Activated CD8-positive, alpha-beta memory T cell treated with anti-CD3 and anti-CD28 coated beads, Interleukin-2, amount 10 ng/mL, durations not matched to agents 7 days and 5 days (primary cell): Measurements from ENCODE around the gene C16orf89. TPM values are rescaled to one million over a fixed set of nuclear protein-coding genes. Genes with fewer than 3 reads are reported as not detected.
"Not testable (repeated sequence)": the region's sequence is repeated elsewhere in the genome, so short reads cannot be mapped to it uniquely, and the experiment has no call there.

Experiments
- ATAC-seq: fragments of 150-1000 bp; cut with Tn5 transposase; one replicate; pipeline ENCODE4 v1.10.0; 2021; ENCODE audit warnings: moderate library complexity
- CTCF ChIA-PET: fragments of 350-600 bp; sonication (Branson Sonifier 250); formaldehyde crosslinking; loops from one replicate; lab custom pipeline; 2021; ENCODE audit warnings: antibody characterized with exemption; lab: Charles Lee
- DNase-seq: peaks from one replicate; pipeline ENCODE4 v3.0.0-alpha.2; 2020
- H3K27ac Mint-ChIP-seq: one replicate; pipeline ENCODE4 v1.8.0; 2021; ENCODE audit warnings: mild to moderate bottlenecking, mixed read lengths
- H3K27me3 Mint-ChIP-seq: one replicate; pipeline ENCODE4 v1.8.0; 2021; ENCODE audit warnings: mixed read lengths
- H3K36me3 Mint-ChIP-seq: one replicate; pipeline ENCODE4 v1.8.0; 2021; ENCODE audit warnings: mild to moderate bottlenecking, mixed read lengths
- H3K4me1 Mint-ChIP-seq: one replicate; pipeline ENCODE4 v1.8.0; 2021; ENCODE audit warnings: mixed read lengths
- H3K4me3 Mint-ChIP-seq: one replicate; pipeline ENCODE4 v1.8.0; 2021; ENCODE audit warnings: mild to moderate bottlenecking, moderate library complexity, mixed read lengths
- H3K9me3 Mint-ChIP-seq: one replicate; pipeline ENCODE4 v1.8.0; 2022; ENCODE audit warnings: low read depth, mixed read lengths
- total RNA-seq, 2 experiments: library from RNA; stranded (reverse); gene quantifications; one replicate each; pipeline ENCODE4 v1.2.3, GENCODE V29; 2021

C16orf89 gene
- total RNA-seq, 2 experiments from 2014 or later: not detected

DNA sequence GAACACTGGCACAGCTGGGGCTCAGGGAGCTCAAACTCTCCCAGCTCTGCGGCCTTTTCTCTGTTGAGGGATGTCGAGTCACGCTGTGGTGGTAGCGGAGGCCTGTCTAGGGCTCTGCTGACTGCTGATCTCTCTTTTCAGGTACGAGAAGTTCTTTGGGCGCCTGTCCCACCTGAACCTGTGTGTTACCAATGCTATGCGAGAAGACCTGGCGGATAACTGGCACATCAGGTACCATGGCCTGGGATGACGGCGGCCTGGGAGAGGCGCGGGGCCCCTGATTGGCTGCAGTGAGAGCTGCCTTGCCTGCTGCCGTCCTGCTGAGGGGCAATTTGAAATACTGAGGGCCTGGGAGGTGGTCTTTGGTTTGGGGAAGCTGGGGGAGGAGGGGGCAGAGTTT is 11.5 kb upstream of the C16orf89 start:
- no peaks in the 10 kb centered on the region for H3K27me3 Mint-ChIP-seq
- CTCF ChIA-PET: interaction anchor here (0.7 to 2.4 kb wide), 2 partner anchors 15 to 371 kb away, joined by 3 to 8 read pairs; no protein-coding TSS in a partner anchor
- H3K27ac Mint-ChIP-seq: no peak overlapping the region
- ATAC-seq: no peak
- peaks cover 21% of the 10 kb centered on the region for H3K36me3 Mint-ChIP-seq
- H3K9me3 Mint-ChIP-seq: no peaks in the 10 kb centered on the region
- no peak overlapping the region for H3K4me3 Mint-ChIP-seq
- DNase-seq: no peak
- peaks cover 23% of the 10 kb centered on the region for H3K4me1 Mint-ChIP-seq

GRCh38 chr16:5075637-5076036 is 9.9 kb upstream of the C16orf89 start:
- H3K27ac Mint-ChIP-seq: no peak overlapping the region
- no peak for ATAC-seq
- H3K9me3 Mint-ChIP-seq: peaks cover 3% of the 10 kb centered on the region
- no peaks in the 10 kb centered on the region for H3K27me3 Mint-ChIP-seq
- no peak overlapping the region for H3K4me3 Mint-ChIP-seq
- CTCF ChIA-PET: interaction anchor here (1.2 to 2.4 kb wide), 3 partner anchors 9 to 19 kb away, joined by 4 to 8 read pairs (median 7); no protein-coding TSS in a partner anchor
- no peak for DNase-seq
- H3K4me1 Mint-ChIP-seq: peaks cover 28% of the 10 kb centered on the region
- peaks cover 21% of the 10 kb centered on the region for H3K36me3 Mint-ChIP-seq

DNA sequence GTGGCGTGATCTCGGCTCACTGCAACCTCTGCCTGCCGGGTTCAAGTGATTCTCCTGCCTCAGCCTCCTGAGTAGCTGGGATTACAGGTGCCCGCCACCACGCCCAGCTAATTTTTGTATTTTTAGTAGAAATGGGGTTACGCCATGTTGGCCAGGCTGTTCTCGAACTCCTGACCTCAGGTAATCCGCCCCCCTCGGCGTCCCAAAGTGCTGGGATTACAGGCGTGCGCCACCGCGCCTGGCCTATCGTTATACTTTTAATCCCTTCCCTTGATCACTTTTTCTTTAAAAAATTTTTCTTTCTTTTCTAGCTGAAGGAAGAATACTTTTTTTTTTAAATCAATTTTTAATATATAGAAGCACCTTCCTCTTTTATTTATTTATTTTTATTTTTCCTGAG is 8.0 kb upstream of the C16orf89 start:
- H3K27me3 Mint-ChIP-seq, H3K4me3 Mint-ChIP-seq, DNase-seq, H3K27ac Mint-ChIP-seq, ATAC-seq, H3K9me3 Mint-ChIP-seq: not testable (repeated sequence)
- CTCF ChIA-PET: interaction anchor here (0.6 to 2.1 kb wide), 3 partner anchors 11 to 20 kb away, joined by 3 to 7 read pairs (median 4); no protein-coding TSS in a partner anchor
- H3K36me3 Mint-ChIP-seq: peaks cover 20% of the 10 kb centered on the region
- H3K4me1 Mint-ChIP-seq: peaks cover 28% of the 10 kb centered on the region

DNA sequence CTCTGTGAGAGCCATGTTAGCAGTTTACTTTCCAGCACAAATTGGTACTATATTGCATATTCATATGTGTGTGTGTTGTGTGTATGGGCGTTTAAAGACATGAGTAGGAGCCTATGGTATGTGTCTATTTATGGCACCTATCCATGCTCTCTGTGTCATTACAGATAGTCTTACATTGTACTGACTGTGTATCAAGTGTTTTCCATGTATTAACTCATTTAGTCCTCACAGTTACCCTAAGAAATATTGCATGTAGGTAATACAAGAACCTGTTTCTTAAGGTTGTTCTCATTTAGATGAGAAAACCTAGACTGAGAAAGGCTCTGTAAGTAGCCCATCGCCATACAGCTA is 7.5 kb upstream of the C16orf89 start:
- H3K27me3 Mint-ChIP-seq: no peaks in the 10 kb centered on the region
- no peak for ATAC-seq
- CTCF ChIA-PET: interaction anchor here (0.6 to 2.3 kb wide), 3 partner anchors 11 to 19 kb away, joined by 3 to 8 read pairs (median 7); no protein-coding TSS in a partner anchor
- H3K4me1 Mint-ChIP-seq: peaks cover 28% of the 10 kb centered on the region
- H3K4me3 Mint-ChIP-seq: peak overlapping the region; percentile 98
- peak overlapping the region; percentile 24 for H3K27ac Mint-ChIP-seq
- DNase-seq: no peak
- H3K9me3 Mint-ChIP-seq: peaks cover 3% of the 10 kb centered on the region
- peaks cover 20% of the 10 kb centered on the region for H3K36me3 Mint-ChIP-seq

DNA sequence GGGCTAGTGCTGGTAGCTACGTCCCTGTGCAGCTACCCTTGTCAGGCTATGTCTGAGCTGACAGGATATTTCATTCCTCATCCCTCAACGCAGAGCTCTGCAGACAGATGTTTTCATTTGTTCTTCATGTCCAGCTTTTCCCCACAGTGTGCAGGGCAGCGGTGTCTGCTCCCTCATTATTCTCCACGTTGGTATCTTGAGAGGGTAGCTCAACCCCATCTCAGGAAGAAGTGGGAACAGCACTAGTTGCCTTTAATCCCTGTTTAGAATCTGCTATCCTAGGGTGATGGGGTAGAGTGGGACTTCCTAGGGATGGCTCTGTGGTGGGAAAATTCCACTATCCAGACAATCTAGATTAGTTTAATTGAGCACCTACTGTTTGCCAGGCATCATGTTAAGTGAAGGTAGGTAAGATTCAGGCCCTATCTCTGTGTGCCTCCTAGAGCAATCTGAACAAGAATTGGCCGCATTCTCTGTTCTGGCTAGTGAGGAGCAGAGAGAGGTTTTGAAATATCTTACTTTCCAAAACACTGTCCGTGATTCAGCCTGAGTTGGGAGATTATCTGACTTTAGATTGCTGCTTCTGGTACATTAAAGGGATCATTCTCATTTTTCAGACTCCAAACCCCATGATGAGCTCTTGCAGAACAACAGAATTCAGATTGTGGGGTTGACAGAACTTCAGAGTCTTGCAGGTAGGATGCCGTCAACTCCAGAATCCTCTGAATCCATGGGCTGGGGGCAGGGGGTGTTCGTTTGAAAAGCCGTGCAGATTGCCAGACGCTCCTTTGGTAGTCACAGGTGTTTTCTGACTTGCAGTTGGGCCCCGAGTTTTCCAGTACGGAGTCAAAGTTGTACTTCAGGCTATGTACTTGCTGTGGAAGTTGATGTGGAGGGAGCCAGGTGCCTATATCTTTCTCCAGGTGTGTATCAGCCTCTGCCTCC is 6.8 kb upstream of the C16orf89 start:
- CTCF ChIA-PET: interaction anchor here (1.0 to 3.1 kb wide), 6 partner anchors 9 to 116 kb away, joined by 3 to 9 read pairs (median 6); no protein-coding TSS in a partner anchor
- H3K4me3 Mint-ChIP-seq: peak overlapping the region; percentile 98
- H3K27ac Mint-ChIP-seq: peak overlapping the region; percentile 96
- peaks cover 3% of the 10 kb centered on the region for H3K9me3 Mint-ChIP-seq
- H3K36me3 Mint-ChIP-seq: peaks cover 20% of the 10 kb centered on the region
- ATAC-seq: no peak
- H3K27me3 Mint-ChIP-seq: no peaks in the 10 kb centered on the region
- no peak for DNase-seq
- peaks cover 28% of the 10 kb centered on the region for H3K4me1 Mint-ChIP-seq

GRCh38 chr16:5071681-5072333 is 6.1 kb upstream of the C16orf89 start, which contains the start of gene ALG1:
ALG1 (plus strand) TSS chr16:5071843; CDS start chr16:5071850, 7 bp downstream.
- Mint-ChIP-seq H3K36me3 (peaks cover 20% of the 10 kb centered on the region), H3K4me3 (peak within 1 kb of the TSS; percentile 98), H3K27ac (peak within 1 kb of the TSS; percentile 96), H3K27me3 (no peaks in the 10 kb centered on the region), H3K4me1 (peaks cover 28% of the 10 kb centered on the region), H3K9me3 (peaks cover 3% of the 10 kb centered on the region)
- ATAC-seq (peak; percentile 94), DNase-seq (peak; percentile 92)
- CTCF ChIA-PET: interaction anchor here (1.0 to 3.1 kb wide), 6 partner anchors 9 to 116 kb away, joined by 3 to 9 read pairs (median 6); no protein-coding TSS in a partner anchor

DNA sequence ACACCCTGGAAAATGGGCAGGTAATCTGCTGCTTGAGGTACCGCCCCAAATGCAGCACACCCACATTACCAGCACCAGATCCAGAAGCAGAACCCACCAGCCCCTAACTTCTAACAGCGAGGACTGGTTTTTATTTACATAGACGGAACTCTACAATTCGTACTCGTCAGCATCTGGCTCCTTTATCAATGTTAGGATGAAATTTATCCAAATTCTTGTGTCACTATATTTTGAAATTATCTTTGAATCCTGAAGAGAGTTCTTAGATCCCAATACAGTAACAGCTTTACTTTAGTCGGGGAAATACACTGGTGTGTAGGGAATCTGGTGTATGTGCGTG is 5.6 kb upstream of the C16orf89 start:
- no peak for DNase-seq
- Mint-ChIP-seq H3K4me3 (peak overlapping the region; percentile 98), H3K27ac (peak overlapping the region; percentile 96), H3K9me3 (peaks cover 3% of the 10 kb centered on the region), H3K27me3 (no peaks in the 10 kb centered on the region), H3K36me3 (peaks cover 17% of the 10 kb centered on the region), H3K4me1 (peaks cover 28% of the 10 kb centered on the region)
- CTCF ChIA-PET: interaction anchor here (1.0 to 3.1 kb wide), 5 partner anchors 8 to 115 kb away, joined by 3 to 9 read pairs (median 4); no protein-coding TSS in a partner anchor
- ATAC-seq: no peak

DNA sequence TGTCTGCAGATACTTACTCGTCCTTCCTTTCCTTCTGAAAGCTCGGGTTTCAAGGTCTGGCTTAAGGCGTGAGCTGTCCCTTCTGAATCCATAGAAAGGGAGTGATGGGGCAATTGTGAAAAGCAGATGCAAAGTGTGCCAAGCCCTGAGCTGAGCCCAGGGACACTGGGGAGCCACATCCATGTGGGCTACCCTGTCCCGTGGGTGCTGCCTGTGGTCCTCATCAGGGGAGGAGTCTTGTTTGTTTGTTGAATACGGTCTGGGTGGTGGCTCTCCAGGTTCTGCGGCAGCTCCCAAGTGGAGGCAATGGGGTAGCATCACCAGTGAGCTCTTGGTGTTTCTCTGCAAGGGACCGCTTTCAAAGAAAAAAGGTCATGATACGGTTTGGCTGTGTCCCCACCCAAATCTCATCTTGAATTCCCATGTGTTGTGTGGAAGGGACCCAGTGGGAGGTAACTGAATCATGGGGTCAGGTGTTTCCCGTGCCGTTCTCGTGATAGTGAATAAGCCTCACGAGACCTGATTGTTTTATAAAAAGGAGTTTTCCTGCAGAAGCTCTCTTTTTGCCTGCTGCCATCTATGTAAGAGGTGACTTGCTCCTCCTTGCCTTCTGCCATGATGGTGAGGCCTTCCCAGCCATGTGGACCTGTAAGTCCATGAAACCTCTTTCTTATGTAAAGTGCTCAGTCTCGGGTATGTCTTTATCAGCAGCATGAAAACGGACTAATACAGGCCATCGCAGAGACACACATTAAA is 4.9 kb upstream of the C16orf89 start:
- peak overlapping the region; percentile 96 for H3K27ac Mint-ChIP-seq
- H3K4me3 Mint-ChIP-seq: peak overlapping the region; percentile 98
- CTCF ChIA-PET: interaction anchor here (1.1 to 3.1 kb wide), 5 partner anchors 11 to 114 kb away, joined by 3 to 9 read pairs (median 6); no protein-coding TSS in a partner anchor
- DNase-seq (no peak), ATAC-seq (no peak)
- peaks cover 28% of the 10 kb centered on the region for H3K4me1 Mint-ChIP-seq
- peaks cover 3% of the 10 kb centered on the region for H3K9me3 Mint-ChIP-seq
- peaks cover 10% of the 10 kb centered on the region for H3K36me3 Mint-ChIP-seq
- no peaks in the 10 kb centered on the region for H3K27me3 Mint-ChIP-seq

DNA sequence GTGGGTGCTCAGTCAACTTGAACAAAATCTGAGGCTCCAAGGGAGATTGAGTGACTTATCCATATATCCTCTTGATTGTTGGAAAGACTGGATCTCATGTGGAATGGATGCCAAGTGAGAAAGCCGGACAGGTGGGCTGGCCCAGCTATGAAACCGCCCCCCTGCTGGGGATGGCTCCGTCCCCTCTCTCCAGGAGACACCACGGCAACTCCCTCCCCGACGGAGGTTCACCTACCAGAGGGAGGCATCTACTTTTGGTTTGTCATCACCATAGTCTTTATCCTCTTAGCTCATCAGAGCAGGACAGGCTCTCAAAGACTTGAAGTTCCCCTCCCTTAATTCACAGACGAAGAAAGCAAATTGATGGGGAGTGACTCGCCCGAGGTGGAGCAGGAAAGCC is 4.1 kb upstream of the C16orf89 start:
- Mint-ChIP-seq H3K27ac (no peak overlapping the region), H3K36me3 (peaks cover 4% of the 10 kb centered on the region), H3K9me3 (peaks cover 3% of the 10 kb centered on the region), H3K4me3 (no peak overlapping the region), H3K4me1 (peaks cover 28% of the 10 kb centered on the region), H3K27me3 (no peaks in the 10 kb centered on the region)
- no peak for ATAC-seq
- no peak for DNase-seq
- CTCF ChIA-PET: interaction anchor here (1.1 to 3.1 kb wide), 3 partner anchors 12 to 22 kb away, joined by 3 to 9 read pairs (median 6); no protein-coding TSS in a partner anchor

DNA sequence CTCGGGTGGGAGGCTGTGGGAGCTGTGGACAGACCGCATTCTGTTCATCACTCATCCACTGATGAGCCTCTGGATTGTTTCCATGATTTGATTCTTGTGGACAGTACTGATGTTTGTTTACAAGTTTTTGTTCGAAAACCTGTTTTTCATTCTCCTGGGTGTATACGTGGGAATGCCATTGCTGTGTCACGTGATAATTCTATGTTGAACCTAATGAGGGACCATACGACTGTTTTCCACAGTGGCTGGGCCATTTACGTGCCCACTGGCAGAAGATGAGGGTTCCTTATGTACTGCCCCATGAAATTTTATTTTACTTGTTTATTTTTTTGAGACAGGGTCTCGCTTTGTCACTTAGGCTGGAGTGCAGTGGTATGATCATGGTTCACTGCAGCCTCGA is 3.3 kb upstream of the C16orf89 start:
- Mint-ChIP-seq H3K36me3 (no peaks in the 10 kb centered on the region), H3K9me3 (peaks cover 3% of the 10 kb centered on the region), H3K4me3 (no peak overlapping the region), H3K27ac (no peak overlapping the region), H3K27me3 (no peaks in the 10 kb centered on the region), H3K4me1 (peaks cover 25% of the 10 kb centered on the region)
- ATAC-seq: no peak
- DNase-seq: no peak
- CTCF ChIA-PET: no interaction called here

GRCh38 chr16:5066511-5066910 is 755 bp upstream of the C16orf89 start:
- no peak overlapping the region for H3K27ac Mint-ChIP-seq
- H3K4me1 Mint-ChIP-seq: peaks cover 13% of the 10 kb centered on the region
- ATAC-seq (no peak), DNase-seq (no peak)
- H3K9me3 Mint-ChIP-seq: peaks cover 3% of the 10 kb centered on the region
- H3K27me3 Mint-ChIP-seq: no peaks in the 10 kb centered on the region
- no peaks in the 10 kb centered on the region for H3K36me3 Mint-ChIP-seq
- CTCF ChIA-PET: no interaction called here
- no peak overlapping the region for H3K4me3 Mint-ChIP-seq

DNA sequence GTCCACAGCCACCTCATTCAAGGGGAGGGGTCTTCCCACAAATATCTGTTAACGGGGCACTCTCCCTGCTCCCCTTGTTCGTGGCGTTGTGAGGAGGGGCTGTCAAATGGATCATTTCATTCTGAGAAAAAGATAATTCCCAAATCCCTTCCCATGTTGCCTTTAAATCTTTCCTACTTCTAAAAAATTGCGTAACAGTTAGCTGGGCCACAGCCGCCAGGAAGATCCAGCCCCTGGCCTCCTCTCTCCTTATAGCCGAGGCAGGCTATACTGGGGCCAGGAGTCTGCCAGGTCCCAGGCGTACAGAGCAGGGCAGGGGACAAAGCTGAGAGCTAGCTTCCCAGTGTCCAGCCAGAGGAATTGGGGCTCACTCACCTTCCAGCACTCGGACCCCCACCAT is 430 bp downstream of the C16orf89 start:
- DNase-seq (no peak), ATAC-seq (no peak)
- H3K4me1 Mint-ChIP-seq: peaks cover 4% of the 10 kb centered on the region
- H3K27me3 Mint-ChIP-seq: no peaks in the 10 kb centered on the region
- CTCF ChIA-PET: no interaction called here
- H3K36me3 Mint-ChIP-seq: no peaks in the 10 kb centered on the region
- no peak overlapping the region for H3K27ac Mint-ChIP-seq
- H3K4me3 Mint-ChIP-seq: no peak overlapping the region
- no peaks in the 10 kb centered on the region for H3K9me3 Mint-ChIP-seq
